ENCODE measurements around the gene OSBPL2. TPM values are rescaled to one million over a fixed set of nuclear protein-coding genes. Genes with fewer than 3 reads are reported as not detected.

OSBPL2 gene
- polyA plus RNA-seq, 1 donor (not counting 4 experiments of a cell fraction or from before 2014, with no cell fraction given): 15.9 TPM

DNA sequence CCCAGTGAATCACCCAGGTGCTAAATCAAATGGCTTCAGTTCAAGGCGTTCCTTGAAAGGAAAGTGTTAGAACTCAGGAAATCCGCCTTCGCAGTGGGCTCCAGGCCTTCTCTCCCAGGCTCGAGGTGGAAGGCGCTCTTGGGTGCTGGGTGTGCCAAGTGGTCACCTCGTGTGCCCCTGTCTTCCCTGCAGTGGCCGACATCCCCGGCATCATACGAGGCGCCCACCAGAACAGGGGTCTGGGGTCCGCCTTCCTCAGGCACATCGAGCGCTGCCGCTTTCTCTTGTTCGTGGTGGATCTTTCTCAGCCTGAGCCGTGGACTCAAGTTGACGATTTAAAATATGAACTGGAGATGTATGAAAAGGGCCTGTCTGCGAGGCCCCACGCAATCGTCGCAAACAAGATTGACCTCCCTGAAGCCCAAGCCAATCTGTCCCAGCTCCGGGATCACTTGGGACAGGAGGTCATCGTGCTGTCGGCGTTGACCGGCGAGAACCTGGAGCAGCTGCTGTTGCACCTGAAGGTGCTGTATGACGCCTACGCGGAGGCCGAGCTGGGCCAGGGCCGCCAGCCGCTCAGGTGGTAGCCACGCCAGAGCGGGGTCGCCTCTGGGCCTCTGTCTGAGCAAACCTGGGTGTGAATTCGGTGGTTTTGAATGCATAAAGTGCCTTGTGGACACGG, 37.7 kb upstream of the OSBPL2 start:
- Histone ChIP-seq H3K9me1 (ENCODE audit: control insufficient read depth, extremely low read depth, insufficient read depth, low read length) (no peaks in the 10 kb centered on the region), H3K4me2 (ENCODE audit: control insufficient read depth, extremely low read depth, insufficient read depth, low read depth, low read length) (no peak overlapping the region), H3K27me3 (ENCODE audit: control insufficient read depth, extremely low read depth, insufficient read depth, low read length) (no peaks in the 10 kb centered on the region), H4K20me1 (ENCODE audit: control insufficient read depth, extremely low read depth, insufficient read depth, low read length) (no peaks in the 10 kb centered on the region), H3K27ac (ENCODE audit: control insufficient read depth, insufficient read depth, low read length) (no peak overlapping the region), H3K36me3 (ENCODE audit: control insufficient read depth in 2 of 2, extremely low read depth in 1 of 2, insufficient read depth in 2 of 2, low read length in 2 of 2) (peaks cover 29 to 34% of the 10 kb centered on the region in 2 experiments), H3K4me1 (ENCODE audit: control insufficient read depth, extremely low read depth, insufficient read depth, low read length) (no peaks in the 10 kb centered on the region), H3K79me2 (ENCODE audit: control insufficient read depth, insufficient read depth, low read length) (no peaks in the 10 kb centered on the region), H3K4me3 (ENCODE audit: control insufficient read depth in 2 of 3, extremely low read depth in 1 of 3, insufficient read depth in 2 of 3, low read depth in 1 of 3, low read length in 3 of 3) (no peak overlapping the region), H3K9me3 (ENCODE audit: control insufficient read depth, low read depth, low read length) (no peaks in the 10 kb centered on the region), H2AFZ (ENCODE audit: control insufficient read depth, low read length) (no peak overlapping the region), H3K9ac (ENCODE audit: control insufficient read depth, extremely low read depth, insufficient read depth, low read length) (no peak overlapping the region)
- DNase-seq (ENCODE audit: low read depth, low spot score): no peak
- dilution Hi-C loops (cut with MboI; ENCODE audit: extremely low pct_ligation_motif_present, low sequenced_read_pairs): no loop called here
- TF ChIP-seq, protein P1, sequence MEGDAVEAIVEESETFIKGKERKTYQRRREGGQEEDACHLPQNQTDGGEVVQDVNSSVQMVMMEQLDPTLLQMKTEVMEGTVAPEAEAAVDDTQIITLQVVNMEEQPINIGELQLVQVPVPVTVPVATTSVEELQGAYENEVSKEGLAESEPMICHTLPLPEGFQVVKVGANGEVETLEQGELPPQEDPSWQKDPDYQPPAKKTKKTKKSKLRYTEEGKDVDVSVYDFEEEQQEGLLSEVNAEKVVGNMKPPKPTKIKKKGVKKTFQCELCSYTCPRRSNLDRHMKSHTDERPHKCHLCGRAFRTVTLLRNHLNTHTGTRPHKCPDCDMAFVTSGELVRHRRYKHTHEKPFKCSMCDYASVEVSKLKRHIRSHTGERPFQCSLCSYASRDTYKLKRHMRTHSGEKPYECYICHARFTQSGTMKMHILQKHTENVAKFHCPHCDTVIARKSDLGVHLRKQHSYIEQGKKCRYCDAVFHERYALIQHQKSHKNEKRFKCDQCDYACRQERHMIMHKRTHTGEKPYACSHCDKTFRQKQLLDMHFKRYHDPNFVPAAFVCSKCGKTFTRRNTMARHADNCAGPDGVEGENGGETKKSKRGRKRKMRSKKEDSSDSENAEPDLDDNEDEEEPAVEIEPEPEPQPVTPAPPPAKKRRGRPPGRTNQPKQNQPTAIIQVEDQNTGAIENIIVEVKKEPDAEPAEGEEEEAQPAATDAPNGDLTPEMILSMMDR (optimal IDR thresholded peaks at IDR 0.05 in 1 of 3, IDR thresholded peaks at IDR 0.05 in 1 of 3, conservative IDR thresholded peaks at IDR 0.05 in 1 of 3; ENCODE audit: extremely low read depth in 1 of 3, insufficient read depth in 2 of 3, low read length in 3 of 3): no peak
- TF ChIP-seq EZH2 (IDR thresholded peaks at IDR 0.05; ENCODE audit: low read length): no peak
- no peak for FAIRE-seq

DNA sequence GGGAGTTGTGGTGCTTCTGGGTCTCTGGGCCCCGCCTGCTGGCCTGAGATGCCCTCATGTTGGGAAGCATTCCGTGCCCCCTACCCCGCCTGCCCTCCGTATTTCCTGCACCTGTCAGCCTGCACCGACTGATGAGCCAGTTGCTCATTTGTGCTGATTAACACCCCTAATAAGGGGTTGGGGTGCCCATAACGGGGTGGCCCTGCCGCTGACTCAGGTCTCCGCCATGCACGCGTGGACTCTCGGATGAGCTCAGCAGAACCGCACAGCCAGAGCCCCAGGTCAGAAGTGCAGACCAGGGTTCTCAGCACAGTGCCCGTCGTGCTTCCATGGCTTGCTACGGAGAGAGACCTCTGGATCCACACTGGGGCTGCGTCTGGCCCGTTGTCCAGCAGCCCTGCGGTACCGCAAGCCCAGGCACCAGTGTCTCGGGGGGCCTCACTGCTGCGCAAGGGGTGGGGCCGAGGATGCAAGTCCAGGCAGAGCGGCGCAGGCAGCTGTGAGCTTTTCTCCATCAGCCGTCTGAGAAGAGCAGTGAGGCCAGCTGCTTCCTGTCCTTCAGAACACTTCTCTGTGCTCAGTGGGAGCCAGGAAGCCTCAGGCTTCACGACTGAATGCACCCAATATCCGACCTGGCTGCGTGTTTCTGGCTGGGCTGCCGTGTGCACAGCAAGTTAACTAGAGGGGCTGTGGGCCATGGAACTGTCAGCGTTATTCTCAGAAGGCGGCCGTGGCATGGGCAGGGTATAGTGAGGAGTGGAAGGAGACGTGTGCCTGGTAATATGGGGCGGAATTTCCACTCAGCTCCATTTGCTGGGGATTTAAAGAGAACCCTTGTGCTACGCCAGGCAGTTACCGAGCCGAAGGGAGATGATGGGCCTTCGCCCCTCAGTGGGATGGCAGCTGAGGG, 36.9 kb upstream of the OSBPL2 start:
- H3K9ac ChIP-seq (ENCODE audit: control insufficient read depth, extremely low read depth, insufficient read depth, low read length): no peak overlapping the region
- no peaks in the 10 kb centered on the region for H4K20me1 ChIP-seq (ENCODE audit: control insufficient read depth, extremely low read depth, insufficient read depth, low read length)
- peaks cover 29 to 33% of the 10 kb centered on the region in 2 experiments for H3K36me3 ChIP-seq (ENCODE audit: control insufficient read depth in 2 of 2, extremely low read depth in 1 of 2, insufficient read depth in 2 of 2, low read length in 2 of 2)
- no peak overlapping the region for H3K27ac ChIP-seq (ENCODE audit: control insufficient read depth, insufficient read depth, low read length)
- no peaks in the 10 kb centered on the region for H3K79me2 ChIP-seq (ENCODE audit: control insufficient read depth, insufficient read depth, low read length)
- no peaks in the 10 kb centered on the region for H3K27me3 ChIP-seq (ENCODE audit: control insufficient read depth, extremely low read depth, insufficient read depth, low read length)
- H3K4me1 ChIP-seq (ENCODE audit: control insufficient read depth, extremely low read depth, insufficient read depth, low read length): no peaks in the 10 kb centered on the region
- no peak overlapping the region for H2AFZ ChIP-seq (ENCODE audit: control insufficient read depth, low read length)
- H3K4me3 ChIP-seq (ENCODE audit: control insufficient read depth in 2 of 3, extremely low read depth in 1 of 3, insufficient read depth in 2 of 3, low read depth in 1 of 3, low read length in 3 of 3): no peak overlapping the region
- no peak for TF ChIP-seq EZH2 (IDR thresholded peaks at IDR 0.05; ENCODE audit: low read length)
- TF ChIP-seq, protein P1 (optimal IDR thresholded peaks at IDR 0.05 in 1 of 3, IDR thresholded peaks at IDR 0.05 in 1 of 3, conservative IDR thresholded peaks at IDR 0.05 in 1 of 3; ENCODE audit: extremely low read depth in 1 of 3, insufficient read depth in 2 of 3, low read length in 3 of 3): no peak
- FAIRE-seq (no peak), DNase-seq (ENCODE audit: low read depth, low spot score) (no peak)
- dilution Hi-C loops (cut with MboI; ENCODE audit: extremely low pct_ligation_motif_present, low sequenced_read_pairs): no loop called here
- H3K4me2 ChIP-seq (ENCODE audit: control insufficient read depth, extremely low read depth, insufficient read depth, low read depth, low read length): no peak overlapping the region
- no peaks in the 10 kb centered on the region for H3K9me1 ChIP-seq (ENCODE audit: control insufficient read depth, extremely low read depth, insufficient read depth, low read length)
- H3K9me3 ChIP-seq (ENCODE audit: control insufficient read depth, low read depth, low read length): no peaks in the 10 kb centered on the region

All from keratinocyte (primary cell).